Ecto neural progenitor cell (in vitro differentiated cells): ENCODE data around the gene TPD52L1.

Experiments used
- DNase-seq: peaks from one replicate; pipeline ENCODE4 v3.0.0-alpha.2; 2018; ENCODE audit warnings: low spot score

Gene TPD52L1

GRCh38 chr6:125182237-125183008 is 28.9 kb downstream of the TPD52L1 start:
- DNase-seq: no peak

- DNase-seq: no peak
Observed at GRCh38 chr6:125183391-125183790, 29.8 kb downstream of the TPD52L1 start.

- DNase-seq: no peak
Observed at GRCh38 chr6:125188037-125188436, 34.5 kb downstream of the TPD52L1 start.

- DNase-seq: no peak
Observed at GRCh38 chr6:125188594-125189203, 35.1 kb downstream of the TPD52L1 start.

GRCh38 chr6:125189494-125189893 is 35.9 kb downstream of the TPD52L1 start:
- DNase-seq: no peak

- no peak for DNase-seq
Observed at GRCh38 chr6:125190667-125191066, 37.1 kb downstream of the TPD52L1 start.

GRCh38 chr6:125191916-125192609 is 38.5 kb downstream of the TPD52L1 start:
- DNase-seq: peak; percentile 60

- DNase-seq: no peak
Observed at GRCh38 chr6:125192610-125192930, 39.0 kb downstream of the TPD52L1 start.

GRCh38 chr6:125193208-125193607 is 39.6 kb downstream of the TPD52L1 start:
- DNase-seq: no peak

GRCh38 chr6:125194941-125195340 is 41.4 kb downstream of the TPD52L1 start:
- no peak for DNase-seq

- DNase-seq: no peak
Observed at GRCh38 chr6:125195526-125195925, 42.0 kb downstream of the TPD52L1 start.

- DNase-seq: no peak
Observed at GRCh38 chr6:125196613-125197012, 43.0 kb downstream of the TPD52L1 start.

GRCh38 chr6:125197795-125198269 is 44.3 kb downstream of the TPD52L1 start:
- DNase-seq: no peak

- DNase-seq: no peak
Observed at GRCh38 chr6:125198398-125198937, 44.9 kb downstream of the TPD52L1 start.

GRCh38 chr6:125200941-125201340 is 47.4 kb downstream of the TPD52L1 start:
- DNase-seq: no peak

GRCh38 chr6:125201961-125202729 is 48.6 kb downstream of the TPD52L1 start:
- no peak for DNase-seq

- DNase-seq: no peak
Observed at GRCh38 chr6:125203395-125203794, 49.8 kb downstream of the TPD52L1 start.

- no peak for DNase-seq
Observed at GRCh38 chr6:125205931-125206330, 52.4 kb downstream of the TPD52L1 start.

GRCh38 chr6:125206389-125206788 is 52.8 kb downstream of the TPD52L1 start:
- DNase-seq: no peak

- DNase-seq: no peak
Observed at GRCh38 chr6:125207956-125208355, 54.4 kb downstream of the TPD52L1 start.

- DNase-seq: no peak
Observed at GRCh38 chr6:125208625-125209249, 55.2 kb downstream of the TPD52L1 start.

- no peak for DNase-seq
Observed at GRCh38 chr6:125210667-125211066, 57.1 kb downstream of the TPD52L1 start.
